Raji (cell line): ENCODE results near the gene XCL1.
"Not testable (repeated sequence)": the region's sequence is repeated elsewhere in the genome, so short reads cannot be mapped to it uniquely, and the experiment has no call there.

Experiments used
- POLR2A ChIP-seq: IDR thresholded peaks from 2 replicates; pipeline ENCODE4 v1.6.1; 2011; ENCODE audit warnings: low read depth, low read length, control low read depth; ENCODE audit not compliant: insufficient read depth

The XCL1 gene, protein sequence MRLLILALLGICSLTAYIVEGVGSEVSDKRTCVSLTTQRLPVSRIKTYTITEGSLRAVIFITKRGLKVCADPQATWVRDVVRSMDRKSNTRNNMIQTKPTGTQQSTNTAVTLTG

DNA sequence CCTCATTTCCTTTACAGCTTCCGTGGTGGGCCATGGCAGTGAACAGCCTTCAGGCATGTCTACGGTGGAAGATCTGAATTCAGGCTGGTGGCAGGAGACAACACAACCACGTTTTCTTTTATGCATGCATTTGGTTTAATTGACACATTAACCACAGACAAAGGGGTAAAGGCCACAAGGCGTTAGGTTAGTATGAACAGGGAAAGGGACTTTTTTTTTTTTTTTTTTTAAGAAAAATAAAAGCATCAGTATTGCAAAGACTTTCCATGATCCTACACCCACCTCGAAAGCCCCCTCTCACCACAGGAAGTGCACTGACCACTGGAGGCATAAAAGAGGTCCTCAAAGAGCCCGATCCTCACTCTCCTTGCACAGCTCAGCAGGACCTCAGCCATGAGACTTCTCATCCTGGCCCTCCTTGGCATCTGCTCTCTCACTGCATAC is at the start of gene XCL1:
Gene XCL1, plus strand, starts transcription at position 361 of the 444 bp plus-strand sequence. Its CDS starts 33 bp downstream, at position 394.
- TF ChIP-seq POLR2A, result not testable (repeated sequence)

GRCh38 chr1:168529518-168529917 is 46.9 kb upstream of the XCL1 start:
- TF ChIP-seq POLR2A, result no peak

DNA sequence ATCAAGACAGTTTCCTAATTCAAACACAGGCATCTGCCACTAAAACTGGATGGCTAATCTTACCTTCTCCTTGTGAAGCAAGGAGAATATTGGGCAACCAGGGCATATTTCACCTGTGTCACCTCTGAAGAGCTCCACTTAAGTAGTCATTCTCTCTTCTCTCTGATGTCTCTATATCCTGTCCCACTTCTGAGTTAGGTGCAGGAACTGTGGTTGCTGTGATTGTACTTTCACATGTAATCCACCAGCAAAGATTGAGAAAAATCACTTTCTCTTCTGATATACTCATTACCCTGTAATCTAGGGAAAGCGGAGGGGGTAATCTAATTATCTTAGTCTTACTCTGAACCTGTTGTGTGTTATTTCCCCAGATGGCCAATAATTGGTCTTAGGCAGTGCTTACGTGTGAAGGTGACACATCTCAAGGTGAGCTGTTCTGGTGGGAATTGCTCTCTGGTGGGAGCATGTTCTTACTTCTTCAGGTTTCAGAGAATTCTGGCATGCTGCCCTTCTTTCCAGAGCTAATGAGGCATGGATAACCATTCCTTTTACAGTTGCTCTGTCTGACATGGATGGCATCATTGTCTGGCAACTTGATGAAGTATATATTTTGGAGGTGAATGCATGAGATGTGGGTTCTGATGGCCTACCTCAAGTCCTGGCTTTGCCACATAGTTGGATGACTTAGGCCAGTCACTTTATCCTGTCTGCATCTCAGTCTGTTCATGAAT is 44.6 kb upstream of the XCL1 start:
- TF ChIP-seq POLR2A, result no peak

DNA sequence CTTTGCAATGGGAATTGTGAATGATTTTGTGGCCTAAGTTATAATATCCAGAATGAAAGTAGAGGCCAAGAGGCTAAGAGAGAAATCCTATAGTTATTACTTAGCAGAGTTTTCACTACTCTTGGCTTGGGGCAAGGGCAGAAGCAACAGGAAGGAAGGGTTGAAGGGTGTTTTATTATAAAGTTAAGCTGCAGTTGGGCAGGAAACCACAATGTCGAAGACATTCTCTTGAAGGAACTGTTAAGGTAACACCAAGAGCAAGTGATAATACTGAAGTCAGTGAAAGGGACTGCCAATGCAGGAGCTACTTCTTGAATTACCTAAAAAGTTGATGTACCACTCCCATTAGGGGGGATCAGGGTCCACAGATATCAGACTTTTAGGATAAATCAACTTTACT is 40.9 kb upstream of the XCL1 start:
- no peak for TF ChIP-seq POLR2A

GRCh38 chr1:168543840-168544498 is 32.4 kb upstream of the XCL1 start, which contains the start of gene XCL2:
Gene XCL2, minus strand, starts transcription at chr1:168543997. Its CDS starts 33 bp downstream, at chr1:168543964.
- TF ChIP-seq POLR2A, result not testable (repeated sequence)

GRCh38 chr1:168550971-168551370 is 25.4 kb upstream of the XCL1 start:
- no peak for TF ChIP-seq POLR2A

GRCh38 chr1:168551688-168552087 is 24.7 kb upstream of the XCL1 start:
- no peak for TF ChIP-seq POLR2A

DNA sequence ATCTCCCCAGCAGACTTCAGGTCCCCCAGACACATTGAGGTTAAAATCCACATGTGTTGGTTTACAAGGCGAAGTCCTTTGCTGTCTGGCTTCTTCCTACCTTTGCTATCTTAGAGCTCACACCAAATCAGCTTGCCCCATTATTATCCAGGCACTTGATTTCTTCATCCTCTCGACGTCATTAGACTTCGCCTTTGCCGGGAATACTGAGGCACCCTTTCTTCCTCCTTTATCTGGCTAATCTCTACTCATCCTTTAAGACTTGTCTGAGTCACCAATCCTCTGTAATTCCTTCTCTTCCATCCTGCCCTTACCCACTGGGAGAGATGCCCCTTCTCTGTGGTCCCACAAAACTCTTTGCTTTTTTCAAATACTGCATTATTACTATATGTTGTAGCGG is 23.4 kb upstream of the XCL1 start:
- no peak for TF ChIP-seq POLR2A

DNA sequence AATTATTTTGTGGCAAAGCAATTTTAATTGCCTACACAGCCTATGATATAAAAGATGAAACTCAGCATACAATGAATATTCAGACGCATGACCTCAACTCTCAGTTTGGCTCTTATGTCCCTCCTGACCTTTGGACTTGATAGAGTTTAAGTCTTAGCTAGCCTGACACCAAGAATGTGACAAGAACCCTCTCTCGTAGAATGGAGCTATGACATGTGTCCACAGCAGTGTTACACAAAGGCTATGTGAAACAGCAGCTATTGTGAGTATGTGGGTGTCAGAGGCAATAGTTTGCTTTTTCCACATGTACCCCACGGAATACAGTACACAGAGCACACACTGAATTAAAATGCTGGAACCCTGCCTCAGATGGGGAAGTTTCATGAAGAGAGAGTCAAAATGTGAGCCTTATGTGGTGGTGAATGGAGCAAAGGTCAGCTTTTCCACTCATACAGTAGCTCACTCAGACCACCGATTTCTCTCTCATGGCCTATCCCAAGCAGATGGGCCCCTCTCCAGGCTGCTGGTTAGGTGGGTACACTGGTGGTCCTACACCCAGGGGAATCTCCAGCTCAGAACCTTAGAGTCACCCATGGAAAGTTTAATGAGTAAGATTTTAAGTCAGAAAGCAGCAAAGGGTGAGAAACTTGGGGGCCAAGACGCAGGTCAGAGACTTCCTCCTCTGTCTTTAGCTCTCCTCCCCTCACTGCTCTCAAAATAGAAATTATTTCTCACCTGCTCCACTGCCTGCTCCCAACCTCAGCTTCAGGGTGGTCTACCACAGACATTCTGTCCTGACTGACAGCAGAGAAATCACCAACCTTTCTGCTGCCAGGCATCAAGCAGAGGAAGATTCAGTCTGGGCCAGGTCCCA is 22.5 kb upstream of the XCL1 start:
- no peak for TF ChIP-seq POLR2A

DNA sequence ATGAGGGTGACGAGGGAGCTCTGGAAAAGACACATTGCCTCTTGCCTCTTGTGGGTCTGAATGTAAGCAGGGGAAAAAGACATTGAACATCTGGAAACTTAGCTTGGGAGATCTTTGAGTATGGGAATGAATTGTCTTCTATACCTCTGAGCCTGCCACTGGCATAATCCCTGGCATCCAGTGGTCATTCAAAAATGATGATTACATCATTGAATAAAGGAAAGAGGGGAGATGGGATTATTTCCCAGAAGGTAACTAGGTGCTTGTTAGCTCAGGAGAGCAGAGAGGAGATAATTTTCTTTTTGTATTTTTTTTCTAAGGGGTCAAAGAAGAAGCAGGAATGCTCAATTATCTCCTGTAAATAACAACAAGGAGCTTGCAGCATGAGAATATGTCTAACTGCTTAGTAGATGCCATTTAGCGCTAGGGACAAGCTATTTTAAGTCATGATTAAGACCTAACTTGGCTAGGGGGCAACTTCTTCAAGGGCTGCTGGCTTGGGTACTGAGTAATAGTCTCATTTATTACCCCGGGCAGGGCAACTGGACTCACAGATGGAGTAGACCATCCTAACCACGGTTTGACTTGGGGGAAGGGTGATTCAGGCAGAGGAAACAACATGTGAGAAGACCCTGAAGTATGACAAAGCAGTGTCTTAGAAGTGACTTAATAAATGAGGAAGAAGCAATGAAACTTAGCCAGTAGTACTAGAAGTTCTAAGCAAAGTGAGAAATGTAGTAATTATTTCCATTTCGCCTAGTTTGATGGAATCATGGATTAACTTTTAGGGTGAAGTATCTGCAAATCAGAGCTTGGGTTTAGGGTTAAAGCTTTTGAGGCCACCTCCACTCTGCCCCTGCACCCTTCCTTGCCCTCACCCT is 21.6 kb upstream of the XCL1 start:
- TF ChIP-seq POLR2A, result no peak

GRCh38 chr1:168555508-168556046 is 20.8 kb upstream of the XCL1 start:
- no peak for TF ChIP-seq POLR2A

- TF ChIP-seq POLR2A, result no peak
These were observed 19.8 kb upstream of the XCL1 start for GRCh38 chr1:168556647-168557046.

DNA sequence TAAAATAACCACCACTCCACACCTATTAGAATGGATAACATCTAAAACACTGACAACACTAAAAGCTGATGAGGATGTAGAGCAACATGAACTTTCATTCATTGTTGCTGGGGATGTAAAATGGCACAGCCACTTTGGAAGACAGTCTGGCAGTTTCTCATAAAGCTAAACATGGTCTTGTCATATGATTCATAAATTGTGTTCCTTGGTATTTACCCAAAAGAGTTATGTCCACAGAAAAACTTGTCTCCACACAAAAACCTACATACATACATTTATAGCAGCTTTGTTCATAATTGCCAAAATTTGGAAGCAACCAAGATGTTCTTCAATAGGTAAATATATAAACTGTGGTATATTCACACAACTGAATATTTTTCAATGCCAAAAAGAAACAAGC is 16.0 kb upstream of the XCL1 start:
- TF ChIP-seq POLR2A, result no peak

DNA sequence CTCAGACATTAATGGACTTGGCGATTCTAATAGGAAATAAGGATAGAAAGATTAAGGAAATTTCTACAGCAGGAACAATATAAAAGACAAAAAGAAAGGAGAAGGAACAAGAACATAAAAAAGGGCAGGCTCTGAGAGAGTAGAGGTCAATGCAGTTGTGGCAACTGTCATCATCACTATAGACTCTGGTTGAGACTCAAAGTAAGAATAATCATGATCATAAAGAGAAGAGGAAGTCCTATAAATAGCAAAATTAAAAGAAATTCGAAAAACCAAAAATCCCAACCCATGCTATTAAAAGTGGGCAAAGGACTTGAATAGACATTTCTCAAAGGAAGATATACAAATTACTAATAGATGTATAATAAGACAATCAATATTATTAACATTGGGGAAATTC is 14.4 kb upstream of the XCL1 start:
- TF ChIP-seq POLR2A, result no peak

GRCh38 chr1:168565825-168566224 is 10.6 kb upstream of the XCL1 start:
- no peak for TF ChIP-seq POLR2A

GRCh38 chr1:168567007-168567406 is 9.4 kb upstream of the XCL1 start:
- TF ChIP-seq POLR2A, result no peak
